ENCODE data around the gene C6orf132.
"Not testable (repeated sequence)": the region's sequence is repeated elsewhere in the genome, so short reads cannot be mapped to it uniquely, and the experiment has no call there.

C6orf132 gene

GRCh38 chr6:42159431-42160024 is 17.1 kb upstream of the C6orf132 start:
- DNase-seq (ENCODE audit: low read depth) = no peak

DNA sequence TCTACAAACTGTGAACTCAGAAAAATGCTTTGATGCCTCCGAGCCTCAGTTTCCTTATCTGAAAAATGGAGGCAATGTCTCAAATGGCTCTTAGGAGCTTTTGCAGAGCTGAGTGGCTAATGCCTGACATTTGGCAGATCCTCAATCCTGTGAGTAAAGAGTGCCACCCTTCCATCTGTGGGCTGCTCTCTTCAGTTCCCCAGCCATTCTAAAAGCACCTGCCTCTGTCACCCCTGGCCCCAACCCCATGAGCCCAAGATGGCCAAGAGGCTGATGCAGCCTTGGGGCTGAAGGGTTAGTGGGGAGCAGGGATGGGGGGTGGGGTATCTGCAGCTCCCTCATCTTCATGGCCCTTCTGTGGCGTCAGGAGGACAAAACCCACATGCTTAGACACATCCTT is 16.2 kb upstream of the C6orf132 start:
- DNase-seq (ENCODE audit: low read depth) = no peak

DNA sequence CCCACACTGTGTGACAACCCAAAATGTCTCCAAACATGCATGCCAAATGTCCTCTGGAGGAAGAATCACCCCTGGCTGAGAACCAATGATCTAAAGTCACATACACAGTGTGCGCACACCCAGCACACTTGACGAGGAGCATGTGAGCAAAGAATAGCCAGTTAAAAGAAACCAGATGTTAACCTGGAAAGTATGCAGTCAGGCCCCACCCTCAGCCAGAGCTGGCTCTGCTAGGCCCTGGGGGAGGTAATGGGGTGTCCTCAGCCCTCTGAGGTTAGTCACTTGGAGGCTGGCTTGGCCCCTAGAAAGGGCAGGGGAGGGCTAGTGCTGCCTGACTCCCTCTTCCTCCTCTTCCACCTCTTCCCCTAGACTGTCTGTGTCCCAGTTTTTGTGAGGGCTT is 15.6 kb upstream of the C6orf132 start:
- no peak for DNase-seq (ENCODE audit: low read depth)

- no peak for DNase-seq (ENCODE audit: low read depth)
Observed at GRCh38 chr6:42156638-42157037, 14.2 kb upstream of the C6orf132 start.

DNA sequence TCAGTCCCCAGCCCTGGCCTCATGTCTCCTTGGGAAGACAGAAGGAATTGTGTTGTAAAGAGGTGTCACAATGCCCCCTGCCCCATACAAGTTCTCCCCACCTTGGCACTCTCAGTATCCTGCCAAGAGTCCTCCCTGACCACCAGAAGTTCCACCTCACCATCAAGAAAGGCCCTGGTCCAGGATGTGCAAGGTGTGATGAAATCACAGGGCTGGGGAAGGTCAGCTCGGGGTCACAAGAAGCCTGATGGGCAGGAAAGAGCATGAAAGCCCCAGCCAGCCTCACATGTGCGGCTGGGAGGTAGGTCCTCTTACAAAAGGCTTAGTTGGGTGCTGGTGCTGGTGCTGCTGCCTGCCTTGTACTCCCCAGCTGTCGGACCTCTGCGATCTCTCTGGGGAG is 12.9 kb upstream of the C6orf132 start:
- DNase-seq (ENCODE audit: low read depth) = no peak

GRCh38 chr6:42154461-42155209 is 12.2 kb upstream of the C6orf132 start:
- DNase-seq (ENCODE audit: low read depth) = no peak

- no peak for DNase-seq (ENCODE audit: low read depth)
Observed at GRCh38 chr6:42153921-42154320, 11.5 kb upstream of the C6orf132 start.

DNA sequence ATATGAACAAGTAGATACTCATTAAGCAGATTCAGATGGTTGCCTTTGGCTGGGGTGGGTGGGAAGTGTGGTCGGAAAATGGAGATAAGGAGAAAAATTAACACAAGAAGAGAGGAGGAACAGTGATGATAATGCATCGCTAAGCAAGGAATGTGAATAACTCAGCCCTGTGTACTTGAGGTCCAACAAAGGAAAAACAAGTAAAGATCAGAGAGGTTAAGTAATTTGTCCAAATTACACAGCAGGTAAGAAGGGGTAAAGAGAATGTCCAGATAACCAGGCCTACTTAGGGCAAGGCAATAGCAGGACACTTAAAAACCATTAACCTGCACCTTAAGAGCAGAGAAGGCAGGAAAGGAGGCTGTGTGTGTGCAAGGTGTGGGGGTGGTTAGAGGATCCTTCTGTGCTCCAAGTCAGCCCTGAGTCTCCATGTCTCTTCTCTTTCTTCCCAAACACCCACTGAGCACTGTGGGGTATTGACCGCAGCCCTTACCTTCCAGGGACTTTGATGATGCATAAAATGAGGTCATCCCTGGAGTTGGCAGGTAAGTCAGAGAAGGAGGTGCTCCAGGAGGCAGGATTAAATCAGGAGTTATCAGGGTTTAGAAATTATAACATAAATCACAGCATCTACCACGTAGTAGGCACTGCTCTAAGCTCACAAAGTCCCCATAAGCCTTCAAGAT is 10.3 kb upstream of the C6orf132 start:
- DNase-seq (ENCODE audit: low read depth) = not testable (repeated sequence)

DNA sequence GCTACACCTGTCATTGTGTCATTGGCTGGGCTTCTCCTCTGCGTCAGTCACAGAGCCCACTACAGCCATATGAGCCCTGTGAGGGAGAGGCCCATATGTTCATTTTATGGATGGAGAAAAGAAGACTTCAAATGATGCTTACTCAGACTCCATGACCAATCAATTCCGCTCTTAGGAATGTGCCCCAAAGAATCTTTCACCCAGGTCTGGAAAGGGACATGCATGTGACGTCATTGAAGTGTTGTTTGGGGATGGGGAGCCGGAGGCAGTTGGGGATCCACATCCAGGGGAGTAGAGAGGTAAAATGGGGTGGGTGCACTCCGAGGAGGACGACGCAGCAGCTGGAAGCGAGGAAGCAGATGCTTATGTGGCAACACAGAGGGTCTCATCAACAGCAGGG is 9.6 kb upstream of the C6orf132 start:
- DNase-seq (ENCODE audit: low read depth) = no peak

GRCh38 chr6:42150254-42150653 is 7.8 kb upstream of the C6orf132 start:
- DNase-seq (ENCODE audit: low read depth) = no peak

DNA sequence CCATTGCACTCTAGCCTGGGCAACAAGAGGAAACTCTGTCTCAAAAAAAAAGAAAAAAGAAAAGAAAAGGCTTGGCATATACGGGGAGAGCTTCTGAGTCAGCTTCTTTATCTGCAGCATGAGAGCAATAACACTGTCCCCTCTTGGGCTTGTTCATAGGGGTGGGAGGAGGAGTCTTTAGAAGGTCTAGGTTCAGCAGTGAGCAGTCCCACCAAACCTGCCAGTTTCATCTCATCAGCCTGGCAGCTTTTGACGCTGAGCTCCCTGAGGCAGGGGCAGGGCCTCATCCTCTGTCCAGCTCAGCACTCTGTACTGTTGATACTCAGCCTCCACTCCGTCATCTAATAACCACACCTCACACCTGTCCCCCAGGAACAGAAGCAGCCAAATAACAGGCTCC is 5.6 kb upstream of the C6orf132 start:
- DNase-seq (ENCODE audit: low read depth) = no peak

DNA sequence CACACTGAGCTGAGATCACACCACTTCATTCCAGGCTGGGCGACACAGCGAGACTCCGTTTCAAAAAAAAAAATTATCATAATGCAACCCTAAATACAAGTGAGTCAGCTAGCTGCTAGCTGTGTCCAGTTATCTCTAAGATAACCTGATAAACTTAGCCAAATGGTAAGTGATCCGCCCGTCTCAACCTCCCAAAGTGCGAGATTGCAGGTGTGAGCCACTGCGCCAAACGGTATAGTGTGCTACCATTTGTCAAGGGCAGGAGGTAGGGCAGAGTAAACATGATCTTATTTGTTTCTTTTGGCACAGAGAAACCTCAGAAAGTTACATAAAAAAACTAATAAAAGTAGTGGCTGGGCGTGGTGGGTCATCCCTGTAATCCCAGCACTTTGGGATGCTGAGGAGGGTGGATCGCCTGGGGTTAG is 4.7 kb upstream of the C6orf132 start:
- no peak for DNase-seq (ENCODE audit: low read depth)

DNA sequence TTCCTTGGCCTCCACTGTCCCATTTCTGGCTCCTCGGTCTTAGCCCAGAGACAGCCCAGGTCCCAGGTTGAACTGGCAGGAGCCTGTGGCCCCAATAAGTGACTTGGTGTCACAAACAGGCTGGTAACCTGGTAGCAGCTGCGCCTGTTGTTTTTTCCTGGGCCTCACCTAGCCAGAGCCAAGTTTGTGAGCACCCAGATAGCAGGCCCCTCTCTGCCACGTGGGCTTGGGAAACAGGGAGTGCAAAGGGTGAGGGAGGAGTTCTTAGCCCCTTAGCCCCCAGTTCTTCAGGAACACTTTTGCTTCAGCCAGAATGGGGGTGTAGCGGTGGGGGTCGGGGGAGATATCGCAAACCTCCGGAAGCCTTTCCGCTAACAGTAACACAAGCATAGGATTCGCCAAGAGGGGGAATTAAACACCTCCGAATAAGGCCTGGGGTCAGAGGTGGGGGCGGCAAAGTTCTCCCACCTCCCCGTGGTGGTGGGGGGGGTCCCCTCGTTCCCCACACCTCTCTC is 760 bp downstream of the C6orf132 start:
- no peak for DNase-seq (ENCODE audit: low read depth)

GRCh38 chr6:42140756-42141602 is 1.4 kb downstream of the C6orf132 start:
- DNase-seq (ENCODE audit: low read depth) = no peak

- DNase-seq (ENCODE audit: low read depth) = no peak
Observed at GRCh38 chr6:42140032-42140431, 2.4 kb downstream of the C6orf132 start.

DNA sequence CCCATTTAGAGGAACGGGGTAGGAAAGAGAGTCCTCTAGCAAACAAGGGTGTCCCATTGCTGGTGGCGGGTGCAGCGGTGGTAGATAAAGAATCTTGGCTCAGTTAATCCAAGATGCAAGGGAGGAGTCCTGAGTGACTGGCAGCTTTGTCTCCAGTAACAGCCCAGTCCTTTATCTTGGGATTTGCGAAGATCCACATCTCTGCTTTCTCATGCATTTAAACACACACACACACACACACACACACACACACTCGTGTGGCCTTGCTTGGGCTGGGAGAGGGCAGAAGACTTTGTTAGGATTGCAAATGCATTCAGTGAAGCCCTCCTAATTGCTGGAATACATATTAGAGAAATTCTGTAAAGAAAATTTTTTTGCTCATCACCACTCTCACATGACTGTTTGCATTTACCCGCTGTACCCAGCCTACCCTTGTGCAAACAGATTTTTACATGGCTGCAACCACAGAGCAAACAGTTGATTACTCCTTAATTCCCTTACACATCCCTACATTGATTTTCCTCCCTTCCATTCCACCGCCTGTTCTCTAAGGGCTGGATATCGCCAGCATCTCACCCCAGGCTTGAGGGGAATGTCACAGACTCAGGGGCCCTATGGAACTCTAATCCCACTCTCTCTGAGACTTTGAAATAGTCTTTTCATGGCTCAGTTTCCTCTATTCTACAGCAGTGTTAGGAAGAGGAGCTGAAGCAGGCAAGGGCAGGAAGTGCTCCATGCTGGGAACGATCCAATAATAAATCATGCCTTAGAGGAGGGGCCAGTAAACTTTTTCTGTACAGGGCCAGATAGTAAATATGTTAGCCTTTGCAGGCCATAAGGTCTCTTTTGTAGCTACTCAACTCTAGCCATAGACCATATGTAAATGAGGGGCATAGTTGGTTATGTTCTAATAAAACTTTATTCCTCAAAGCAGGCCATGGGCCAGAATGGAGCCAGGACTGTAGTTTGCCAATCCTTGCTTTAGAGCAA is 3.5 kb downstream of the C6orf132 start:
- no peak for DNase-seq (ENCODE audit: low read depth)

DNA sequence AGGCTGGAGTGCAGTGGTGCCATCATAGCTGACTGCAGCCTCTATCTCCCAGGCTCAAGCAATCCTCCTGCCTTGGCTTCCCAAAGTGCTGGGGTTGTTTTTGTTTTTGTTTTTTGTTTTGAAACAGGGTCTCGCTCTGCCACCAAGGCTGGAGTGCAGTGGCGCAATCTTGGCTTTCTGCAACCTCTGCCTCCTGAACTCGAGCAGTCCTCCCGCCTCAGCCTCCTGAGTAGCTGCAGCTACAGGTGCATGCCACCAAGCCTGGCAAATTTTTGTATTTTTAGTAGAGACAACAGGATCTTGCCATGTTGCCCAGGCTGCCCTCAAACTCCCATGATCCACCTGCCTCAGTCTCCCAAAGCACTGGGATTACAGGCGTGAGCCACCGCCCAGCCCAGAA is 4.2 kb downstream of the C6orf132 start:
- DNase-seq (ENCODE audit: low read depth) = no peak

GRCh38 chr6:42137194-42137753 is 5.1 kb downstream of the C6orf132 start:
- DNase-seq (ENCODE audit: low read depth) = no peak

GRCh38 chr6:42136508-42137193 is 5.8 kb downstream of the C6orf132 start:
- DNase-seq (ENCODE audit: low read depth) = no peak

- DNase-seq (ENCODE audit: low read depth) = no peak
Observed at GRCh38 chr6:42135722-42136121, 6.7 kb downstream of the C6orf132 start.

Data from stimulated activated CD8-positive, alpha-beta memory T cell treated with anti-CD3 and anti-CD28 coated beads, Interleukin-7, amount 100 ng/mL, for 24 hours (primary cell).